H1 (cell line): ENCODE data around the gene ANKFY1. TPM values are rescaled to one million over a fixed set of nuclear protein-coding genes. Genes with fewer than 3 reads are reported as not detected.

Experiments used
- CTCF ChIA-PET: fragments of 300-600 bp; sonication (Branson Sonifier 250); formaldehyde crosslinking; loops from one replicate; lab custom pipeline; 2021; ENCODE audit not compliant: partially characterized antibody; lab: Charles Lee
- POLR2A ChIA-PET: fragments of 300-600 bp; sonication (Branson Sonifier 250); formaldehyde crosslinking; loops from one replicate; lab custom pipeline; 2021; ENCODE audit warnings: inconsistent platforms; ENCODE audit not compliant: partially characterized antibody; lab: Charles Lee
- DNase-seq, 2 experiments: peaks; one replicate each; pipeline versions ENCODE4 v3.0.0 to v3.0.0-alpha.2; 2010 to 2022; ENCODE audit warnings: low spot score in 2 of 2, low read depth in 1 of 2, mixed read lengths in 1 of 2
- FAIRE-seq: peaks from 2 replicates; lab custom pipeline; 2011; peaks lifted over from hg19 to GRCh38; lab: Jason Lieb, UNC
- H2AFZ ChIP-seq: 2 replicates; pipeline ENCODE4 v1.8.1; 2012; ENCODE audit warnings: low read length, inconsistent platforms
- H2AK5ac ChIP-seq: 2 replicates; pipeline ENCODE4 v1.6.1; 2013; ENCODE audit warnings: low read depth, low read length
- H2BK120ac ChIP-seq: replicated peaks from 2 replicates; pipeline ENCODE3; 2013; ENCODE audit warnings: low read depth, low read length, inconsistent platforms
- H2BK12ac ChIP-seq: 2 replicates; pipeline ENCODE4 v1.6.1; 2013; ENCODE audit warnings: low read depth, low read length
- H2BK15ac ChIP-seq: 2 replicates; pipeline ENCODE4 v1.6.1; 2013; ENCODE audit warnings: low read length
- H2BK20ac ChIP-seq: 2 replicates; pipeline ENCODE4 v1.6.1; 2013; ENCODE audit warnings: low read length
- H2BK5ac ChIP-seq: 2 replicates; pipeline ENCODE4 v1.6.1; 2013; ENCODE audit warnings: low read depth, low read length
- H3K14ac ChIP-seq: 2 replicates; pipeline ENCODE4 v1.6.1; 2013; ENCODE audit warnings: inconsistent platforms; ENCODE audit not compliant: insufficient read length
- H3K18ac ChIP-seq: 2 replicates; pipeline ENCODE4 v1.6.1; 2013; ENCODE audit warnings: low read length; ENCODE audit errors: extremely low read depth
- H3K23ac ChIP-seq: 2 replicates; pipeline ENCODE4 v1.6.1; 2013; ENCODE audit warnings: inconsistent platforms; ENCODE audit not compliant: insufficient read length
- H3K23me2 ChIP-seq: 2 replicates; pipeline ENCODE4 v1.6.1; 2013; ENCODE audit warnings: low read depth, low read length
- H3K27ac ChIP-seq: 2 replicates; pipeline ENCODE4 v1.6.1; 2011; ENCODE audit warnings: low read depth, low read length, inconsistent platforms
- H3K27me3 ChIP-seq, 4 experiments: replicated peaks in 1 of 4; 1 replicate in 1 of 4; 2 replicates in 3 of 4; pipeline versions ENCODE4 v1.6.1 to v1.8.1; 2011 to 2013; ENCODE audit warnings: low read length in 3 of 4, mild to moderate bottlenecking in 3 of 4, inconsistent platforms in 2 of 4, mixed read lengths in 2 of 4, moderate library complexity in 1 of 4; ENCODE audit not compliant: control insufficient read depth in 3 of 4, insufficient read depth in 3 of 4; ENCODE audit errors: extremely low read depth in 1 of 4
- H3K36me3 ChIP-seq, 4 experiments: 2 replicates each; pipeline versions ENCODE4 v1.6.1 to v1.8.1; 2011 to 2013; ENCODE audit warnings: mild to moderate bottlenecking in 4 of 4, low read length in 3 of 4, moderate library complexity in 2 of 4, control low read depth in 1 of 4, inconsistent platforms in 1 of 4; ENCODE audit not compliant: insufficient read depth in 4 of 4, control insufficient read depth in 2 of 4
- H3K4ac ChIP-seq: replicated peaks from 2 replicates; pipeline ENCODE3; 2013; ENCODE audit warnings: low read length, low read depth, mixed read lengths, inconsistent platforms; ENCODE audit not compliant: insufficient read length
- H3K4me1 ChIP-seq, 4 experiments: replicated peaks in 1 of 4; 1 replicate in 1 of 4; 2 replicates in 3 of 4; pipeline versions ENCODE4 v1.6.1 to v1.8.1; 2011 to 2013; ENCODE audit warnings: low read length in 3 of 4, inconsistent platforms in 2 of 4, mixed read lengths in 1 of 4; ENCODE audit not compliant: insufficient read depth in 4 of 4, control insufficient read depth in 3 of 4
- H3K4me2 ChIP-seq, 2 experiments: 2 replicates each; pipeline versions ENCODE4 v1.6.1 to v1.8.1; 2011 to 2013; ENCODE audit warnings: low read depth in 2 of 2, low read length in 2 of 2, control low read depth in 1 of 2, inconsistent platforms in 1 of 2, mild to moderate bottlenecking in 1 of 2; ENCODE audit not compliant: insufficient read depth in 1 of 2
- H3K4me3 ChIP-seq, 4 experiments: fragments of 200-600, 300-600 bp in 1 of 4; sonication (generic), shearing (Covaris generic), sonication (Bioruptor Twin) in 1 of 4; 2 replicates each; pipeline versions ENCODE4 v1.5.1 to v1.8.1; 2011 to 2016; ENCODE audit warnings: low read length in 4 of 4, low read depth in 3 of 4, control low read depth in 2 of 4, inconsistent platforms in 2 of 4, mild to moderate bottlenecking in 2 of 4, mixed read lengths in 1 of 4, moderate library complexity in 1 of 4; ENCODE audit not compliant: insufficient read depth in 2 of 4; ENCODE audit errors: extremely low read depth in 1 of 4
- H3K56ac ChIP-seq: replicated peaks from 2 replicates; pipeline ENCODE3; 2013; ENCODE audit warnings: low read depth, mild to moderate bottlenecking, mixed read lengths, low read length, inconsistent platforms; ENCODE audit not compliant: insufficient read length
- H3K79me1 ChIP-seq: 2 replicates; pipeline ENCODE4 v1.6.1; 2013; ENCODE audit warnings: low read depth, low read length, control low read depth
- H3K79me2 ChIP-seq, 2 experiments: 2 replicates each; pipeline versions ENCODE4 v1.6.1 to v1.8.1; 2012 to 2013; ENCODE audit warnings: low read length in 2 of 2, mild to moderate bottlenecking in 2 of 2, inconsistent platforms in 1 of 2; ENCODE audit not compliant: insufficient read depth in 2 of 2, control insufficient read depth in 1 of 2
- H3K9ac ChIP-seq, 4 experiments: replicated peaks in 1 of 4; 1 replicate in 1 of 4; 2 replicates in 3 of 4; pipeline versions ENCODE4 v1.6.1 to v1.8.1; 2011 to 2013; ENCODE audit warnings: low read depth in 3 of 4, low read length in 3 of 4, control low read depth in 2 of 4, mild to moderate bottlenecking in 2 of 4, moderate library complexity in 2 of 4, inconsistent platforms in 1 of 4; ENCODE audit errors: extremely low read depth in 1 of 4
- H3K9me3 ChIP-seq, 2 experiments: 2 replicates each; pipeline versions ENCODE4 v1.6.1 to v1.8.1; 2012 to 2013; ENCODE audit warnings: mild to moderate bottlenecking in 2 of 2, moderate library complexity in 2 of 2, control low read depth in 1 of 2, inconsistent platforms in 1 of 2, low read depth in 1 of 2, low read length in 1 of 2, mixed read lengths in 1 of 2; ENCODE audit not compliant: insufficient read depth in 2 of 2
- H4K20me1 ChIP-seq, 2 experiments: replicated peaks in 1 of 2; 2 replicates each; pipeline versions ENCODE3 to v1.8.1; 2011 to 2013; ENCODE audit warnings: inconsistent platforms in 2 of 2, low read length in 2 of 2, mild to moderate bottlenecking in 1 of 2; ENCODE audit not compliant: insufficient read depth in 2 of 2, control insufficient read depth in 1 of 2
- H4K5ac ChIP-seq: 2 replicates; pipeline ENCODE4 v1.6.1; 2013; ENCODE audit warnings: low read length, low read depth, mixed read lengths, inconsistent platforms; ENCODE audit not compliant: insufficient read length
- H4K8ac ChIP-seq: 2 replicates; pipeline ENCODE4 v1.8.0; 2013; ENCODE audit warnings: mild to moderate bottlenecking, moderate library complexity, low read length, inconsistent platforms; ENCODE audit not compliant: insufficient read depth; ENCODE audit errors: extremely low read depth
- H4K91ac ChIP-seq: replicated peaks from 2 replicates; pipeline ENCODE3; 2013; ENCODE audit warnings: low read length, mixed read lengths, inconsistent platforms; ENCODE audit not compliant: insufficient read length
- ASH2L ChIP-seq: fragments of 200-600, 300-600 bp; sonication (generic); IDR thresholded peaks from one replicate; pipeline ENCODE4 v1.7.1; 2017; ENCODE audit warnings: low read length
- ATF2 ChIP-seq: IDR thresholded peaks from 2 replicates; pipeline ENCODE4 v1.6.1; 2012; ENCODE audit warnings: low read length, inconsistent platforms
- CBX8 ChIP-seq: fragments of 300-800, 300-1000 bp; sonication (generic); IDR thresholded peaks from 2 replicates; pipeline ENCODE4 v1.7.1; 2016; ENCODE audit warnings: low read depth, low read length, borderline replicate concordance
- EGR1 ChIP-seq: IDR thresholded peaks from 2 replicates; pipeline ENCODE4 v1.6.1; 2011; ENCODE audit warnings: low read depth, low read length, borderline replicate concordance
- JUN ChIP-seq: IDR thresholded peaks from 2 replicates; pipeline ENCODE4 v1.6.1; 2011; ENCODE audit warnings: low read depth, mild to moderate bottlenecking, improper control_type of control experiment, low read length
- NANOG ChIP-seq: IDR thresholded peaks from 2 replicates; pipeline ENCODE4 v1.6.1; 2011; ENCODE audit warnings: low read length, low read depth, mild to moderate bottlenecking, inconsistent platforms; ENCODE audit not compliant: insufficient read depth, poor library complexity, severe bottlenecking
- POLR2AphosphoS5 ChIP-seq: IDR thresholded peaks from 2 replicates; pipeline ENCODE4 v1.6.1; 2011; ENCODE audit warnings: low read depth, low read length
- RBBP5 ChIP-seq: IDR thresholded peaks from 2 replicates; pipeline ENCODE4 v1.7.1; 2012; ENCODE audit warnings: low read depth, mild to moderate bottlenecking, inconsistent platforms, low read length, moderate library complexity, borderline replicate concordance
- RNF2 ChIP-seq: fragments of 200-900, 300-1000 bp; sonication (generic); IDR thresholded peaks from 2 replicates; pipeline ENCODE4 v1.7.1; 2016; ENCODE audit warnings: borderline replicate concordance, low read depth, mild to moderate bottlenecking, antibody characterized with exemption, low read length; ENCODE audit not compliant: poor library complexity, severe bottlenecking; ENCODE audit errors: missing control alignments
- SUZ12 ChIP-seq: fragments of 200-600 bp; sonication (generic); IDR thresholded peaks from 2 replicates; pipeline ENCODE4 v1.6.1; 2012; ENCODE audit warnings: mild to moderate bottlenecking, inconsistent platforms, low read length, moderate library complexity, mixed read lengths
- YY1 ChIP-seq: IDR thresholded peaks from 2 replicates; pipeline ENCODE4 v1.6.1; 2011; ENCODE audit warnings: low read depth, mild to moderate bottlenecking, low read length
- ZNF274 ChIP-seq: IDR thresholded peaks from 2 replicates; pipeline ENCODE4 v1.7.0; 2012; ENCODE audit warnings: low read length, borderline replicate concordance; ENCODE audit errors: extremely low read depth
- WGBS, 2 experiments: shearing (Covaris generic) in 1 of 2; methylation state at CpG; one replicate each; pipeline versions ENCODE4 v1.1.6 to v1.1.7; 2013 to 2015; ENCODE audit warnings: low lambda C conversion rate in 2 of 2, mixed read lengths in 2 of 2, inconsistent platforms in 1 of 2, low coverage in 1 of 2, missing lambda C conversion rate in 1 of 2; ENCODE audit not compliant: insufficient replicate concordance in 2 of 2, insufficient coverage in 1 of 2, insufficient read length in 1 of 2; ENCODE audit errors: extremely low coverage in 1 of 2, missing lambda C conversion rate in 1 of 2; 5-methylcytosine and 5-hydroxymethylcytosine counted together
- polyA plus RNA-seq, 7 experiments: library from polyadenylated mRNA; depleted of rRNA in 3 of 7; stranded (reverse) in 5 of 7; unstranded in 2 of 7; fragments of >200 nt in 5 of 7; fragments of 200-250 nt in 2 of 7; gene quantifications; 1 replicate in 5 of 7; 2 replicates in 1 of 7; 4 replicates in 1 of 7; pipeline versions ENCODE4 v1.2.1 to v1.2.3, GENCODE V29; 2011 to 2013; ENCODE audit warnings: missing spikeins in 2 of 7, mixed read lengths in 2 of 7
- total RNA-seq: library from RNA; stranded (reverse); fragmentation: NEBNext Ultra II Directional; extraction: Animal tissue kit (Norgen Biotek cat#: 25700); gene quantifications from 2 replicates; pipeline ENCODE4 v1.2.1, GENCODE V29; 2021

Gene ANKFY1
- total and polyA plus RNA-seq, 2 of the 8 experiments (the other 6 are each of a cell fraction or from before 2014, with no cell fraction given), result 28.3 to 45.3 TPM

GRCh38 chr17:4201226-4201625, 62.6 kb downstream of the ANKFY1 start:
- H3K4ac ChIP-seq, result no peak overlapping the region

More at GRCh38 chr17:4201226-4201625, 62.6 kb downstream of the ANKFY1 start:
- H3K36me3 ChIP-seq, result peaks cover 11 to 24% (median 21%) of the 10 kb centered on the region in 4 experiments
- H3K79me2 ChIP-seq, result no peaks in the 10 kb centered on the region
- no peak overlapping the region for H3K56ac ChIP-seq
- no peaks in the 10 kb centered on the region for H3K27me3 ChIP-seq
- no peak overlapping the region for H3K4me2 ChIP-seq
- no peak overlapping the region for H3K23ac ChIP-seq
- peaks cover under 1 to 2% of the 10 kb centered on the region in 2 experiments for H4K20me1 ChIP-seq
- POLR2A ChIA-PET, result no interaction called here
- H2BK15ac ChIP-seq, result no peak overlapping the region
- H3K9me3 ChIP-seq, result no peaks in the 10 kb centered on the region
- no peak overlapping the region for H4K8ac ChIP-seq
- H2AK5ac ChIP-seq, result no peak overlapping the region
- H3K18ac ChIP-seq, result no peak overlapping the region
- DNase-seq (no peak), FAIRE-seq (no peak)
- no peak overlapping the region for H2BK120ac ChIP-seq
- no peaks in the 10 kb centered on the region for H3K23me2 ChIP-seq
- H3K27ac ChIP-seq, result no peak overlapping the region
- 93% methylated on average over 4 of the region's 4 CpGs; no CpG with 5 or more reads in 1 of the 2 experiments for WGBS, 2 experiments
- no peaks in the 10 kb centered on the region for H3K4me1 ChIP-seq
- H3K9ac ChIP-seq, result no peak overlapping the region
- H3K4me3 ChIP-seq, result no peak overlapping the region
- H4K91ac ChIP-seq, result no peak overlapping the region
- no peak overlapping the region for H2AFZ ChIP-seq
- H2BK20ac ChIP-seq, result no peak overlapping the region
- CTCF ChIA-PET, result interaction anchor here (0.9 to 2.6 kb wide), 6 partner anchors 10 to 49 kb away, joined by 3 to 17 read pairs (median 7); no protein-coding TSS in a partner anchor
- no peak for TF ChIP-seq CBX8
- no peak for TF ChIP-seq RBBP5
- TF ChIP-seq YY1, result no peak
- no peak for TF ChIP-seq ATF2
- no peak for TF ChIP-seq RNF2
- no peak for TF ChIP-seq NANOG
- TF ChIP-seq SUZ12, result no peak
- no peak for TF ChIP-seq EGR1
- TF ChIP-seq JUN, result no peak
- no peak for TF ChIP-seq POLR2AphosphoS5
- no peak for TF ChIP-seq ASH2L
- TF ChIP-seq ZNF274, result no peak
- no peak overlapping the region for H4K5ac ChIP-seq
- no peaks in the 10 kb centered on the region for H3K79me1 ChIP-seq
- no peak overlapping the region for H2BK5ac ChIP-seq
- H2BK12ac ChIP-seq, result no peak overlapping the region
- no peak overlapping the region for H3K14ac ChIP-seq
